Neural cell (in vitro differentiated cells): ENCODE data around the gene ZSCAN5A.

Experiments used
- POLR2AphosphoS5 ChIP-seq: IDR thresholded peaks from 2 replicates; pipeline ENCODE4 v1.6.1; 2012
- TF ChIP-seq, protein P1 (sequence below): IDR thresholded peaks from 2 replicates; pipeline ENCODE4 v1.6.1; 2012; ENCODE audit warnings: borderline replicate concordance
- TF ChIP-seq, protein P2 (sequence below): fragments of 450-650 bp; IDR thresholded peaks from 2 replicates; pipeline ENCODE4 v1.5.1; 2014; ENCODE audit warnings: antibody characterized with exemption, mild to moderate bottlenecking, moderate library complexity; ENCODE audit not compliant: poor library complexity, severe bottlenecking

DNA sequence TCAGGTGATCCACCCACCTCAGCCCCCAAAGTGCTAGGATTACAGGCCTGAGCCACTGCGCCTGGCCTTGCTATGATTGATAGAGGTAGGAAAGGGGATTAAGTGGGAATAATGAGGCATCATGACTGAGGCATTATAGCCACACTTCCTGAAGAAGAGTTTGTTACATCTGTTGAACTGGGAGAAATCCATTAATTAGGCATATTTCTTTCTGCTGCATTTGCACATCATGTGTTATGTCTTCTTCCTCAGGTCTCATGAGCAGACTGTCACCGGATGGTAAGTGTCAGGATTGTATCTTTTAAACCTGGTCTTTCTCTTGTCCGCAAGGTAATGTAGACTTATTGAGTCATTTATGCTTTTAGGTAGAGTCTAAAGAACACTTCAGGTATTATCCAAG is 29.9 kb downstream of the ZSCAN5A start:
- TF ChIP-seq, protein P1, sequence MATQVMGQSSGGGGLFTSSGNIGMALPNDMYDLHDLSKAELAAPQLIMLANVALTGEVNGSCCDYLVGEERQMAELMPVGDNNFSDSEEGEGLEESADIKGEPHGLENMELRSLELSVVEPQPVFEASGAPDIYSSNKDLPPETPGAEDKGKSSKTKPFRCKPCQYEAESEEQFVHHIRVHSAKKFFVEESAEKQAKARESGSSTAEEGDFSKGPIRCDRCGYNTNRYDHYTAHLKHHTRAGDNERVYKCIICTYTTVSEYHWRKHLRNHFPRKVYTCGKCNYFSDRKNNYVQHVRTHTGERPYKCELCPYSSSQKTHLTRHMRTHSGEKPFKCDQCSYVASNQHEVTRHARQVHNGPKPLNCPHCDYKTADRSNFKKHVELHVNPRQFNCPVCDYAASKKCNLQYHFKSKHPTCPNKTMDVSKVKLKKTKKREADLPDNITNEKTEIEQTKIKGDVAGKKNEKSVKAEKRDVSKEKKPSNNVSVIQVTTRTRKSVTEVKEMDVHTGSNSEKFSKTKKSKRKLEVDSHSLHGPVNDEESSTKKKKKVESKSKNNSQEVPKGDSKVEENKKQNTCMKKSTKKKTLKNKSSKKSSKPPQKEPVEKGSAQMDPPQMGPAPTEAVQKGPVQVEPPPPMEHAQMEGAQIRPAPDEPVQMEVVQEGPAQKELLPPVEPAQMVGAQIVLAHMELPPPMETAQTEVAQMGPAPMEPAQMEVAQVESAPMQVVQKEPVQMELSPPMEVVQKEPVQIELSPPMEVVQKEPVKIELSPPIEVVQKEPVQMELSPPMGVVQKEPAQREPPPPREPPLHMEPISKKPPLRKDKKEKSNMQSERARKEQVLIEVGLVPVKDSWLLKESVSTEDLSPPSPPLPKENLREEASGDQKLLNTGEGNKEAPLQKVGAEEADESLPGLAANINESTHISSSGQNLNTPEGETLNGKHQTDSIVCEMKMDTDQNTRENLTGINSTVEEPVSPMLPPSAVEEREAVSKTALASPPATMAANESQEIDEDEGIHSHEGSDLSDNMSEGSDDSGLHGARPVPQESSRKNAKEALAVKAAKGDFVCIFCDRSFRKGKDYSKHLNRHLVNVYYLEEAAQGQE = no peak
- TF ChIP-seq, protein P2, sequence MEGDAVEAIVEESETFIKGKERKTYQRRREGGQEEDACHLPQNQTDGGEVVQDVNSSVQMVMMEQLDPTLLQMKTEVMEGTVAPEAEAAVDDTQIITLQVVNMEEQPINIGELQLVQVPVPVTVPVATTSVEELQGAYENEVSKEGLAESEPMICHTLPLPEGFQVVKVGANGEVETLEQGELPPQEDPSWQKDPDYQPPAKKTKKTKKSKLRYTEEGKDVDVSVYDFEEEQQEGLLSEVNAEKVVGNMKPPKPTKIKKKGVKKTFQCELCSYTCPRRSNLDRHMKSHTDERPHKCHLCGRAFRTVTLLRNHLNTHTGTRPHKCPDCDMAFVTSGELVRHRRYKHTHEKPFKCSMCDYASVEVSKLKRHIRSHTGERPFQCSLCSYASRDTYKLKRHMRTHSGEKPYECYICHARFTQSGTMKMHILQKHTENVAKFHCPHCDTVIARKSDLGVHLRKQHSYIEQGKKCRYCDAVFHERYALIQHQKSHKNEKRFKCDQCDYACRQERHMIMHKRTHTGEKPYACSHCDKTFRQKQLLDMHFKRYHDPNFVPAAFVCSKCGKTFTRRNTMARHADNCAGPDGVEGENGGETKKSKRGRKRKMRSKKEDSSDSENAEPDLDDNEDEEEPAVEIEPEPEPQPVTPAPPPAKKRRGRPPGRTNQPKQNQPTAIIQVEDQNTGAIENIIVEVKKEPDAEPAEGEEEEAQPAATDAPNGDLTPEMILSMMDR = no peak
- no peak for TF ChIP-seq POLR2AphosphoS5
